Neural cell (in vitro differentiated cells): Measurements from ENCODE around the gene MIXL1. TPM values are rescaled to one million over a fixed set of nuclear protein-coding genes. Genes with fewer than 3 reads are reported as not detected.

Source experiments
- polyA plus RNA-seq: library from polyadenylated mRNA; depleted of rRNA; stranded (reverse); fragments of >200 nt; gene quantifications from 2 replicates; pipeline ENCODE4 v1.2.3, GENCODE V29; 2014

MIXL1 gene
- polyA plus RNA-seq, 1 donor from 2014 or later: not detected

Other genes with a start within 250 kb of the MIXL1 start
- gene SDE2, start 224.3 kb upstream of the MIXL1 start, polyA plus RNA-seq: 16.1 and 18.6 TPM in 2 replicates
- gene H3-3A, start 160.9 kb upstream of the MIXL1 start, polyA plus RNA-seq: 2,069 and 2,124 TPM in 2 replicates
- gene ACBD3, start 36.9 kb upstream of the MIXL1 start, polyA plus RNA-seq: 27.6 and 30.8 TPM in 2 replicates
- 11.0 and 11.9 TPM in 2 replicates for gene LIN9, start 85.5 kb downstream of the MIXL1 start, polyA plus RNA-seq
- gene PARP1, start 184.4 kb downstream of the MIXL1 start, polyA plus RNA-seq: 112 and 127 TPM in 2 replicates